Fibroblast of upper back skin (primary cell): Measurements from ENCODE around the gene TATDN2.
"Not testable (repeated sequence)": the region's sequence is repeated elsewhere in the genome, so short reads cannot be mapped to it uniquely, and the experiment has no call there.

Experiments used
- DNase-seq: peaks from one replicate; pipeline ENCODE4 v3.0.0-alpha.2; 2013

TATDN2 gene

DNA sequence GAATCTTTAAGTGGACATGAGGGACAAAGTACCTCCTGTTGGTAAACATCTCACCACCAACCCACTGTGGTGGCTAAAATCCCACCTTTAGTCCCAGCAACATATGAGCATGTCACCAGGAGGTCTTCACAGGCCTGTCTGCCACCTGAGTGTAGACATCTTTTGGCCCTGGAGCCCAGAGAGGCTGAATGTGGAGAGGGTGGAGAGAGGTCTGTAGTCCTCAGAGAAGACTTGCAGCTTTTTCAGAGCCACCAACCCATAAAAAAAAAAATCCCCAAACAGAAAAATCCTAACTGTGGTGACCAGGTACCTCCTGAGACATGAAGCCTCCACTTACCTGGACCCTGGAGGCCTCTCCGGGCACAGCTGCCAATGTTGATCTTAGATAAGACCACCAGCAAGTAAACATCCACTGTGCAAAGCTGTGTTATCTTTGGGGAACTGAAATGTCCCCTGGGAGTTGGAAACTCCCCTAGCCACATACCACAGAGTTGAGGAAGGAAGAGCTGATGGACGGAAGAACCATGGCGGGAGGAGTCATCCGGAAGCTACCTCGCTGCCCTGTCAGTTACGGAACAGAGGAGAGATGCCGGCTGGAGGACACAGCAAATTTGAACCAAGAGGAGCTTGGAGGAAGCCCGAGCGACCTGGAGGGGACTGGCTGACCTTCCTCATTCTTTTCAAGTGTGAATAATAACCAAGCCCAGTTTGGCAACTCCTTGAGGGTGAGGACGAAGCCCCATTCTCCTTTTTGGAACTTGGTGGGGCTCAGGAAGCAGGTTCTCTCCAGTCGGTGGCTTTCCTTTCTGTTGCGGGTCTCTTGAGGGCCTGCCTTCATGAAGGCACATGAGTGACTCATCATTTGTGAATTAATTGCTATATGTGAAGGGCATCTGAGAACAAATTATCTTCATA lies 44.5 kb downstream of the TATDN2 start, which contains the start of gene GHRL:
GHRL (minus strand) TSS at position 443 of the 915 bp plus-strand sequence. CDS start 2,767 bp downstream, outside the sequence.
- DNase-seq = no peak

- no peak for DNase-seq
Observed at GRCh38 chr3:10294030-10294586, 45.8 kb downstream of the TATDN2 start.

GRCh38 chr3:10298064-10298463 lies 49.8 kb downstream of the TATDN2 start:
- not testable (repeated sequence) for DNase-seq

DNA sequence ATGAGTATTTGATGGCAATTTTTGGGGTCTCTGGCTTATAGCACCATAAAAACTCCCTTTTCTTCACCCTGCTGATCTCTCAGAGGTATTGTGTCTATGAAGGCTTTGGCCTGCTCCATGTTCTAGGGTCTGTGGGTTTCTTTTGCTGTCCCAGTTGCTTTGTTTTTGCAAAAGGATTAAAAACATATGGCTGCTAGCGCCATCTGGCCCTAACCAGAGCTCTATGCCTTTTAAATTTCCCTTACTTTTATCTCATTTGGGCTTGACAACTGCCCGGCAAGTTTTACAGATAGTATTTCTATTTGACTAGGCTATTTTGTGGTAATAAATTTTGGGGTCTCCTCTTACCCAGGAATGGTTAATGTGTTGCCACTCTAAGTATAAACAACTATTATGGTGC lies 50.9 kb downstream of the TATDN2 start:
- no peak for DNase-seq

DNA sequence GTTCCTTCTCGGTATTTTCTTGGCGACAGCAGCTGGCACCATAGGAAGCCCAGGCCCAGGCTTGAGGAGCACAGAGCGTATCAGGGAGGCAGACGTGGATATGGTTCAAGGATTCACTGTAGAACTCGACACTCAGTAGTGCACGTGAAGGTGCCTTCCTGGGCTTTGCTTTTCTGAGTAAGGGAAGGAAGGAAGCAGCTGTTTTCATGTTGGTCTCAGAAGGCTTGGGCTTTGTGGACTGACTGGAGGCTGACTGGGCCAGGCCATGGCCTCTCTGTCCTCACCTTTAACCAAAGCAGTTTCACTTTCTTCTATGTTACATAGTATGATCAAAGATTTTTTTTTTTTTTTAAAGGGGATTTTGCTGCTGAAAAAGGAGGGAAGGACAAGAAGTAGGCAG lies 51.4 kb downstream of the TATDN2 start:
- no peak for DNase-seq

- DNase-seq = no peak
Observed at GRCh38 chr3:10300087-10300486, 51.8 kb downstream of the TATDN2 start.

DNA sequence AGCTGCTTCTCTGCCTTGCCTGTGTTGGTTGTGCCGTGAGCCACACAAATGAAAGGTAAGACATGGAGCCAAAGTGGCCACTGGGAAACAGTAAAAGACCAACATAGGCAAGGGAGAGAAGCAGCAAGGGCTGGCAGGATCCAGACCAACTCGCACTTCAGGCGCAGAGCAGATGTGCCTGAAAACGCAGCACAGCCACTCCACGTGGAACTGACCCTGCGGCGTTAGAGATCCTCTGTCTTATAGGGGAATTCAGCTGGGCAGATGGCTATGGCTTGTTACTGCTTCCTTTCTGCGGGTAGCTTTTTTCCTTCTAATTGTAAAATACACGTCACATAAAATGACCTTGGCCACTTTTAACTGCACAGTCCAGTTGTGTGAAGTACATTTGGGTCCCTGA lies 54.8 kb downstream of the TATDN2 start:
- no peak for DNase-seq

DNA sequence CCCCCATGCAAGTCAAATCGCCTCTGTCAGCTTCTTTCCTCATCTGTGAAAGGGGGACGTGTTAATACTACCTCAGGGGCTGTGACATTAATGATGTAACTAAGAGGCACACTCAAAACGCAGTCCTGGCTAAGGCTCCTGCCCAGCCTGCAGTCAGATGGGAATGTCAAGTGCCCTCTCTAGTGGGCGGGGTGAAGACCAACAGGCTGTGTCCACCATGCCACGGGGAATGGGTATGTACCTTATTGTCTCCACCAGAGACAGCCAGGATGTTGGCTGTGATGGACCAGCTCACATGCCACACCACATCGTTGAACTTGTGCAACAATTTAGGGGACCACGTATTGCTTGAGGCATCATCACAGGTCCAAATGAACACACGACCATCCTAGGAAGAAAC lies 55.5 kb downstream of the TATDN2 start:
- DNase-seq = no peak

DNA sequence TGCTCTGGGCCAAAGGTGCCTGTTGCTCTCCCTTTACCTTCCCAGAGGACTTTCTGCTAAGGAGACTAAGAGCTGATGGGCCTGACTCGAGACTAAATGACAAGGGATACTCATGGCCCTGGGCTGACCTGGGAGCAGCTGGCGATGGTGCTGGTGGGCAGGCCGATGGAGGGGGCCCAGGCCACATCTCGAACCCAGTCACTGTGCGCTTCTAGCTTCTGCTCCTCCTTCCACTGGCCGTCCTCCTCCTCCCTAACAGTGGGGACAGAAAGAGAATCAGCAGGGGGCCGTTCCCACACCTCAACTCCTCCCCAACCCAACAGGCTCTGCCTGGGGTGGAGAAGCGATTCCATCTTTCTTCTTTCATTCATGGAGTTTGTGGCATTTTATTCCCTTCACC lies 56.6 kb downstream of the TATDN2 start:
- no peak for DNase-seq

DNA sequence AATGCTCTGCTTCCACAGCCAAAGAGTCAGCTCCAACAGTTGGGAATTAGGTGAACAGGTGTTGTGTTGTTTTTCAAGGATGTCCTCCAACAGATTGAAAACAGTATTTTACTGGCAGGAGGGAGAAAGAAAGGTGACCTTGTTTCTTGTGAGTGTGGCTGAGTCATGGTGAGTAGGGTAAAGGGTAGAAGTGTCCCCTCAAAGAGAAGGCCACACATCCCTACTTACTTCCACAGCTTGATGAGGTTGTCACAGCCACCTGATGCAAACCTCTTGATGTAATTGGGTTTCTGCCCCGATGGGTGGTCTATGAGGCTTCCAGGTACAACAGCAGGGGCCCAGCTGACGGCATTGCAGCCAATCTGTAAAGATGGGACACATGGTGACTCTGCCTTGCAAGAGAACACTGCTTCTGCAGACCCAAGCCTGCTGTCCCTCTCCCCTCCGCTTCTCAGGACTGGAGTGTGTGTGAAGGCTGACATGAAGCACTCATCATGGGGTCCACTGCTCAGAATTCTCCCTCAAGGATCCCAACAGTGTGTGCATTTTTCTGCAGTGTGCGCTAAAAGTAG lies 57.2 kb downstream of the TATDN2 start:
- DNase-seq = no peak

DNA sequence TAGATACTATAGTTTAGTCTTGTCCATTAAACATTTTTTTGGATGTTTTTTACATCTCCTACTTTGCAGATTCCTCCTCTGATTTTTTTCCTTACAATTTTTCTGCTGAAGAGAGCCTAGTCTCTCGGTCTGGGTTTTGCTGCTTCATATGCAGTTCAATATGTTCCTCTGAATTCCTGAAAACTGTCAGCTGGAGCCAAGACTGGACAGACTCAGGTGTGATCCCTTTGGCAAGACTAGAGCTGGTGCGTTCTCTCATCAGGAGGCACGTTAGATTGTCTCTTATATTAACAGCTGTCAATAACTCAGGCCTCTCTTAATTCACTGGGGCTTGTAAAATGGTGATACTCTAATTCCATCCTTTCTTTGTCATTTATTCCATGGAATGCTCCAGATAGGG lies 57.9 kb downstream of the TATDN2 start:
- DNase-seq = no peak

- no peak for DNase-seq
Observed at GRCh38 chr3:10308678-10309077, 60.4 kb downstream of the TATDN2 start.

GRCh38 chr3:10309736-10310135 lies 61.5 kb downstream of the TATDN2 start:
- DNase-seq = no peak

GRCh38 chr3:10310578-10310977 lies 62.3 kb downstream of the TATDN2 start:
- DNase-seq = peak; percentile 52

- DNase-seq = no peak
Observed at GRCh38 chr3:10311710-10312109, 63.5 kb downstream of the TATDN2 start.

GRCh38 chr3:10312391-10312790 lies 64.1 kb downstream of the TATDN2 start:
- no peak for DNase-seq

- DNase-seq = no peak
Observed at GRCh38 chr3:10312861-10313260, 64.6 kb downstream of the TATDN2 start.

DNA sequence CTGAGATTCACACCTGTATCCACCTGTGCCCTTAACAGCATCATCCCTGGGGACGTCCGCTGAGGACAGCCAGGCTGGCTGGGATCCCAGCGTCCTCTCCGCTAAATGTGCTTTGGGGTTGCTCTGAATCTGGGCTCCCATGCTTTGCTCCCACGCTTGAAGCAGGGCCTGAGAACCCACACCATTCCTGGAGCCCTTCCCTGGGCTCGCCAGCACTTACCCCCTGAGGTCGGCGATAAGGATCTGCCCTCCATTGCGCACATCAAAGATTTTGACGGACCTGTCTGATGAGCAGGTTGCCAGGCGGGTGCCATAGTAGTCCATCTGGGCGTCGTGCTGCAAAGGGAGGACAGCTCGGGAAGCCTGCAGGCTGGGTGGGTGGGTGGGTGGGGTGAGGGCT lies 66.8 kb downstream of the TATDN2 start:
- DNase-seq = no peak

GRCh38 chr3:10315771-10316344 lies 67.6 kb downstream of the TATDN2 start:
- DNase-seq = no peak

DNA sequence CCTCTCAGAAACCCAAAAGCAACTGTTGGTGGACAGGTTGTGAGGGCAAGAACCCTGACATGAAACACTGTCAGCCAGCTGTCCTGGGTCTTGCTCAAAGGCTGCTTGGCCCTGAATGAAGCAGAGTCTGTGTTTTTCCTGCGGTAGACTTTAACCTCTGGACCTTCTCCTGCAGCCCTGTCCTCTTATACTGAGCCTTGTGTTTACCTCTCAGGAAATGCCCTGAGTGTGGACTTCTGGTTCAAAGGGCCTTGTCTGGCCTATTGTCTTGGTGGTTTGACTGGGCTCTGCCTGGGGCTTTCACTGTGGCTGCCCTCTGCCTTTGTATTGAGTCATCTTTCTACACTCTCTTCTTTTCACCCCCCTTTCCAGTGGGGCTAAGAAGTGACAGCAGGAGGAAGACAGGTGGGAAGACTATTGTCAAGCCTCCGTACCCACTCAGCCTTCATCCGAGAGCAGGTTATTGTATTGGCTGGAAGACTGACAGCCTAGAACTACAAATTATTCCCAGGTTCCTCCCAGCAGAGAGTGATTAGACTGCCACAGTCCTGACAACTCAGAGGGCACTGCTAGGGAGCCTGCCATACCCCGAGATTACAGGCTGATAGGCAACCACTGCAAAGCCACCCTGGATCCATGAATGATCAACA lies 69.2 kb downstream of the TATDN2 start:
- no peak for DNase-seq

DNA sequence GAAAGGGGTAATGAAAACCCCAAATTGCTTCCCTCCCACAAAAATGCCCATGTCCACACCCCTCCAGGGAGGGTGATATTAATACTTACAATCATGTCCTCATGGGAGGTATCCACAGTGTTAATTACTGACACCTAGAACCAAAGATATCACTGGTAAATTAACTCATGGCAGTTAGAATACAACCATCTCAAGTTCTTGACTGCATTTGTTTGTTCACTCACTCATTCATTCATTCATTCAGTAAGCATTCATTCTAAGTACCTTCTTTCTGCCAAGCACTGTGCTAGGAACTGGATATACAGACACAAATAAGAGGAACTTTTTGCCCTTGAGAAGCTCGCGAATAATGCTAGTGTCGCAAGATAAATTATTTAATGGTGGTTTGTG lies 69.7 kb downstream of the TATDN2 start:
- no peak for DNase-seq

DNA sequence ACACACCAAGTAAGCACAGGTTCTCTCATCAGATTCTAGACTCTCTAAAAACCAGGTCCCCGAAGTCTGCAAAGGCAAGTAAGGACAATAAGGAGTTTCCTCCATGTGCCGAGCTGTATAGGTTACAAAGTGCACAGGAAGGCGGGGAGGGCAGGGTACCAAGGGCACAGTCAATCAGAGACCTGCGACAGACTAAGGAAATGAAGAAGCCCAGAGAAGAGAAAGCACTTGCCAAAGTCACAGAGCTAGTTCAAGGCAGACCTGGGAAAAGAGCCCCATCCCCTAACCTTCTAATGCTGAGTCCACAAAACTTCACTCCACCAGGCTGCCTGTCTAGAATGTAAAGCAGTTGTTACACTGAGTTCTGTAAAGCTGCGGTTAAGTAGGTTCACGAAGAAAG lies 71.0 kb downstream of the TATDN2 start:
- no peak for DNase-seq

DNA sequence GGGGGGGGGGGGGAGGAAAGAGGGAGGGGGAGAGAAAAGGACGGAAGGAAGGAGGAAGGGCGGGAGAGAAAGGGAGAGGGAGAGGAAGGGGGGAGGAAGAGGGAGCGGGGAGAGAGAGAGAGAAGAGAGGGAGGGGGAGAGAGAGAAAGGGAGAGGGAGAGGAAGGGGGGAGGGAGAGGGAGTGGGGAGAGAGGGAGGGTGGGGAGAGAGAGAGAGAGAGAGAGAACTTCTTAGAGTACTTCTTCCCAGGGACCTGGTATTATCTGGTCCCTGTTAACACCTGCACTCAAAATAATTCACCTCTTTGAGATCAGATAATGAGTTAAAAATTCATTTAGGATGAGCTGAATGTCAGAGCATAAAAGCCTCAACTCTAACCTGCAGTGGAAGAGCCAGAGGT lies 71.5 kb downstream of the TATDN2 start:
- DNase-seq = peak; percentile 10
